Measurements from ENCODE around the gene INAFM1. TPM values are rescaled to one million over a fixed set of nuclear protein-coding genes. Genes with fewer than 3 reads are reported as not detected.
A peak's percentile ranks its signal among the peaks of the same experiment; 100 is the strongest.

The INAFM1 gene
- total and polyA plus RNA-seq, 9 of the 15 experiments (the other 6 are each of a cell fraction or from before 2014, with no cell fraction given) = 0.71 to 30.9 (median 3.1) TPM

DNA sequence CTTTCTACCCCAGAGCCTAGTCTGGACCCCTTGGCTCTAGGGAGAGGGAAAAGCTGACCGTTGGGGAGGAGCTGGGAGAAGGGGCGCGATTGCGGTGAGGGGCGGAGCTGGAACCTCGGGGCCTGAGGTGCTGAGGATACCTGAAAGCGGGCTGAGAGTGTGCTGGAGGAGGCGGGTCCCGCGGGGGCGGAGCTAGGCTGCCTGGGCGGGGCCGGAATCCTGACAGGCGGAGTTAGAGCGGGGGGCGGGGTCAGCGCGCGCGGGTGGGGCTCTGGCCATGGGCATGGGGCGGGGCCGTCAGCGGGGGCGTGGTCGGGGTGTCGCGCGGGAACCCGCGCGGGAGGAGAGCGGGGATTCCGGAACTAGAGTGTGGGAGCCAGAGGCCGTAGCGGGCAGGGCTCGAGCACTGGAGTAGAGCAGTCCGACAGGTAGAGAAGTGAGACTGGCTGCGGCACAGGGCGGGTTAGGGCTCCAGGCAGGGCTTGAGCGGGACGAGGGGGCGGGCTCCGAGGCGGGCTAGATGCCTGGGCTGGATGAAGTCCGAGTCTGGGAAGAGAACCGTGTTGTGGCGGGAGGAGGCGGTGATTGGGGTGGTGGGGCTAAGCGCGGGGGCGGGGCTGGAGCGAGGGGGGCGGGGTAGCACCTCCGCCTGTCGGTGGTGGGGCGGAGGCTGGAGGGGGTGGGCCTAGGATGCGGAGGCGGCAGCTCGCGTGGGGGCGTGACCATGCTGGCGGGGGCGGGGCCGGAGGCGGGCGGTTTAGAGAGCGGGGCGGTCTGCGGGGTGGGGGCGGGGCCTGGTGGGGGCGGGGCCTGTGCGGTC is at the start of gene INAFM1 (continued):
- TF ChIP-seq, protein P1, sequence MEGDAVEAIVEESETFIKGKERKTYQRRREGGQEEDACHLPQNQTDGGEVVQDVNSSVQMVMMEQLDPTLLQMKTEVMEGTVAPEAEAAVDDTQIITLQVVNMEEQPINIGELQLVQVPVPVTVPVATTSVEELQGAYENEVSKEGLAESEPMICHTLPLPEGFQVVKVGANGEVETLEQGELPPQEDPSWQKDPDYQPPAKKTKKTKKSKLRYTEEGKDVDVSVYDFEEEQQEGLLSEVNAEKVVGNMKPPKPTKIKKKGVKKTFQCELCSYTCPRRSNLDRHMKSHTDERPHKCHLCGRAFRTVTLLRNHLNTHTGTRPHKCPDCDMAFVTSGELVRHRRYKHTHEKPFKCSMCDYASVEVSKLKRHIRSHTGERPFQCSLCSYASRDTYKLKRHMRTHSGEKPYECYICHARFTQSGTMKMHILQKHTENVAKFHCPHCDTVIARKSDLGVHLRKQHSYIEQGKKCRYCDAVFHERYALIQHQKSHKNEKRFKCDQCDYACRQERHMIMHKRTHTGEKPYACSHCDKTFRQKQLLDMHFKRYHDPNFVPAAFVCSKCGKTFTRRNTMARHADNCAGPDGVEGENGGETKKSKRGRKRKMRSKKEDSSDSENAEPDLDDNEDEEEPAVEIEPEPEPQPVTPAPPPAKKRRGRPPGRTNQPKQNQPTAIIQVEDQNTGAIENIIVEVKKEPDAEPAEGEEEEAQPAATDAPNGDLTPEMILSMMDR (IDR thresholded peaks at IDR 0.05 in 2 of 3, conservative IDR thresholded peaks at IDR 0.05 in 1 of 3; ENCODE audit: insufficient read depth in 2 of 3, low read depth in 1 of 3, low read length in 3 of 3) = 0 out of 6 replicates have a peak, but pooled peaks of 1 of the 3 experiments have one; percentile 0
- TF ChIP-seq PML (IDR thresholded peaks at IDR 0.05; ENCODE audit: low read length) (peak; percentile 59; the same call in 1 of the 2 replicates), MXI1 (IDR thresholded peaks at IDR 0.05; ENCODE audit: low read depth, low read length) (peak; percentile 51; the same call in 1 of the 2 replicates), ZNF668 (CRISPR knock-in tag; IDR thresholded peaks at IDR 0.05) (no peak), MAFG (tag; conservative IDR thresholded peaks at IDR 0.05) (no peak), SNRNP70 (optimal IDR thresholded peaks at IDR 0.05; ENCODE audit: low read depth, low read length) (no peak), SIN3A (IDR thresholded peaks at IDR 0.05; ENCODE audit: borderline replicate concordance in 2 of 2, control insufficient read depth in 1 of 2, low read depth in 2 of 2, low read length in 2 of 2) (peak; percentile 2 to 61; a peak in 3 of 4 replicates), NR3C1 (CRISPR knock-in tag; IDR thresholded peaks at IDR 0.05) (no peak), JUNB (CRISPR knock-in tag; conservative IDR thresholded peaks at IDR 0.05) (no peak), SMARCA4 (IDR thresholded peaks at IDR 0.05) (no peak), ZNF24 (IDR thresholded peaks at IDR 0.05) (no peak), RUNX1 (IDR thresholded peaks at IDR 0.05; ENCODE audit: low read depth) (no peak), CAMTA2 (CRISPR knock-in tag; conservative IDR thresholded peaks at IDR 0.05) (no peak), MBD2 (IDR thresholded peaks at IDR 0.05; ENCODE audit: borderline replicate concordance, low read depth) (no peak)
- TF ChIP-seq, protein P2, sequence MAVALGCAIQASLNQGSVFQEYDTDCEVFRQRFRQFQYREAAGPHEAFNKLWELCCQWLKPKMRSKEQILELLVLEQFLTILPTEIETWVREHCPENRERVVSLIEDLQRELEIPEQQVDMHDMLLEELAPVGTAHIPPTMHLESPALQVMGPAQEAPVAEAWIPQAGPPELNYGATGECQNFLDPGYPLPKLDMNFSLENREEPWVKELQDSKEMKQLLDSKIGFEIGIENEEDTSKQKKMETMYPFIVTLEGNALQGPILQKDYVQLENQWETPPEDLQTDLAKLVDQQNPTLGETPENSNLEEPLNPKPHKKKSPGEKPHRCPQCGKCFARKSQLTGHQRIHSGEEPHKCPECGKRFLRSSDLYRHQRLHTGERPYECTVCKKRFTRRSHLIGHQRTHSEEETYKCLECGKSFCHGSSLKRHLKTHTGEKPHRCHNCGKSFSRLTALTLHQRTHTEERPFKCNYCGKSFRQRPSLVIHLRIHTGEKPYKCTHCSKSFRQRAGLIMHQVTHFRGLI (CRISPR knock-in tag; IDR thresholded peaks at IDR 0.05) = no peak
- TF ChIP-seq, protein P3, sequence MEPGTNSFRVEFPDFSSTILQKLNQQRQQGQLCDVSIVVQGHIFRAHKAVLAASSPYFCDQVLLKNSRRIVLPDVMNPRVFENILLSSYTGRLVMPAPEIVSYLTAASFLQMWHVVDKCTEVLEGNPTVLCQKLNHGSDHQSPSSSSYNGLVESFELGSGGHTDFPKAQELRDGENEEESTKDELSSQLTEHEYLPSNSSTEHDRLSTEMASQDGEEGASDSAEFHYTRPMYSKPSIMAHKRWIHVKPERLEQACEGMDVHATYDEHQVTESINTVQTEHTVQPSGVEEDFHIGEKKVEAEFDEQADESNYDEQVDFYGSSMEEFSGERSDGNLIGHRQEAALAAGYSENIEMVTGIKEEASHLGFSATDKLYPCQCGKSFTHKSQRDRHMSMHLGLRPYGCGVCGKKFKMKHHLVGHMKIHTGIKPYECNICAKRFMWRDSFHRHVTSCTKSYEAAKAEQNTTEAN (CRISPR knock-in tag; IDR thresholded peaks at IDR 0.05) = no peak
- TF ChIP-seq, protein P4, sequence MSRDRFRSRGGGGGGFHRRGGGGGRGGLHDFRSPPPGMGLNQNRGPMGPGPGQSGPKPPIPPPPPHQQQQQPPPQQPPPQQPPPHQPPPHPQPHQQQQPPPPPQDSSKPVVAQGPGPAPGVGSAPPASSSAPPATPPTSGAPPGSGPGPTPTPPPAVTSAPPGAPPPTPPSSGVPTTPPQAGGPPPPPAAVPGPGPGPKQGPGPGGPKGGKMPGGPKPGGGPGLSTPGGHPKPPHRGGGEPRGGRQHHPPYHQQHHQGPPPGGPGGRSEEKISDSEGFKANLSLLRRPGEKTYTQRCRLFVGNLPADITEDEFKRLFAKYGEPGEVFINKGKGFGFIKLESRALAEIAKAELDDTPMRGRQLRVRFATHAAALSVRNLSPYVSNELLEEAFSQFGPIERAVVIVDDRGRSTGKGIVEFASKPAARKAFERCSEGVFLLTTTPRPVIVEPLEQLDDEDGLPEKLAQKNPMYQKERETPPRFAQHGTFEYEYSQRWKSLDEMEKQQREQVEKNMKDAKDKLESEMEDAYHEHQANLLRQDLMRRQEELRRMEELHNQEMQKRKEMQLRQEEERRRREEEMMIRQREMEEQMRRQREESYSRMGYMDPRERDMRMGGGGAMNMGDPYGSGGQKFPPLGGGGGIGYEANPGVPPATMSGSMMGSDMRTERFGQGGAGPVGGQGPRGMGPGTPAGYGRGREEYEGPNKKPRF (IDR thresholded peaks at IDR 0.05; ENCODE audit: low read depth, low read length) = no peak
- TF ChIP-seq, protein P5, sequence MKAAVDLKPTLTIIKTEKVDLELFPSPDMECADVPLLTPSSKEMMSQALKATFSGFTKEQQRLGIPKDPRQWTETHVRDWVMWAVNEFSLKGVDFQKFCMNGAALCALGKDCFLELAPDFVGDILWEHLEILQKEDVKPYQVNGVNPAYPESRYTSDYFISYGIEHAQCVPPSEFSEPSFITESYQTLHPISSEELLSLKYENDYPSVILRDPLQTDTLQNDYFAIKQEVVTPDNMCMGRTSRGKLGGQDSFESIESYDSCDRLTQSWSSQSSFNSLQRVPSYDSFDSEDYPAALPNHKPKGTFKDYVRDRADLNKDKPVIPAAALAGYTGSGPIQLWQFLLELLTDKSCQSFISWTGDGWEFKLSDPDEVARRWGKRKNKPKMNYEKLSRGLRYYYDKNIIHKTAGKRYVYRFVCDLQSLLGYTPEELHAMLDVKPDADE (conservative IDR thresholded peaks at IDR 0.05; ENCODE audit: control insufficient read depth, low read depth, low read length) = peak; percentile 52; the same call in 1 of the 2 replicates

Data from K562 (cell line).